Measurements from ENCODE around the gene MAT1A.

MAT1A gene

GRCh38 chr10:80289451-80290287 lies at the start of gene MAT1A:
TSS of gene MAT1A (minus strand) at chr10:80289658. CDS start at chr10:80289423, 235 bp downstream.
- no peak within 1 kb of the TSS for H3K9ac ChIP-seq (ENCODE audit: low read length in 2 of 2)
- H3K9me3 ChIP-seq (ENCODE audit: control insufficient read depth in 2 of 2, low read length in 2 of 2): no peaks in the 10 kb centered on the region
- H3K36me3 ChIP-seq (ENCODE audit: control insufficient read depth in 2 of 2, insufficient read depth in 2 of 2, low read length in 2 of 2): no peaks in the 10 kb centered on the region
- no peaks in the 10 kb centered on the region for H3K4me1 ChIP-seq (ENCODE audit: control insufficient read depth, insufficient read depth, low read length)
- no peaks in the 10 kb centered on the region for H3K27me3 ChIP-seq (ENCODE audit: control insufficient read depth in 1 of 2, insufficient read depth in 2 of 2, low read length in 2 of 2)
- H3K4me3 ChIP-seq (ENCODE audit: low read length in 2 of 2): peak within 1 kb of the TSS in 1 of 2 donors; percentile 29
- H3K27ac ChIP-seq (ENCODE audit: low read length): no peak within 1 kb of the TSS

GRCh38 chr10:80333983-80334382 lies 44.5 kb upstream of the MAT1A start:
- Histone ChIP-seq H3K9ac (ENCODE audit: low read length in 2 of 2) (no peak overlapping the region), H3K4me3 (ENCODE audit: low read length in 2 of 2) (no peak overlapping the region), H3K36me3 (ENCODE audit: control insufficient read depth in 2 of 2, insufficient read depth in 2 of 2, low read length in 2 of 2) (no peaks in the 10 kb centered on the region), H3K9me3 (ENCODE audit: control insufficient read depth in 2 of 2, low read length in 2 of 2) (no peaks in the 10 kb centered on the region), H3K4me1 (ENCODE audit: control insufficient read depth, insufficient read depth, low read length) (no peaks in the 10 kb centered on the region), H3K27me3 (ENCODE audit: control insufficient read depth in 1 of 2, insufficient read depth in 2 of 2, low read length in 2 of 2) (peaks cover 0 to 2% of the 10 kb centered on the region in 2 donors), H3K27ac (ENCODE audit: low read length) (no peak overlapping the region)

GRCh38 chr10:80324891-80325364 lies 35.5 kb upstream of the MAT1A start:
- Histone ChIP-seq H3K27ac (ENCODE audit: low read length) (no peak overlapping the region), H3K9ac (ENCODE audit: low read length in 2 of 2) (no peak overlapping the region), H3K9me3 (ENCODE audit: control insufficient read depth in 2 of 2, low read length in 2 of 2) (no peaks in the 10 kb centered on the region), H3K4me3 (ENCODE audit: low read length in 2 of 2) (no peak overlapping the region), H3K36me3 (ENCODE audit: control insufficient read depth in 2 of 2, insufficient read depth in 2 of 2, low read length in 2 of 2) (no peaks in the 10 kb centered on the region), H3K27me3 (ENCODE audit: control insufficient read depth in 1 of 2, insufficient read depth in 2 of 2, low read length in 2 of 2) (peaks cover 2 to 3% of the 10 kb centered on the region in 2 donors), H3K4me1 (ENCODE audit: control insufficient read depth, insufficient read depth, low read length) (no peaks in the 10 kb centered on the region)

GRCh38 chr10:80324086-80324485 lies 34.6 kb upstream of the MAT1A start:
- Histone ChIP-seq H3K36me3 (ENCODE audit: control insufficient read depth in 2 of 2, insufficient read depth in 2 of 2, low read length in 2 of 2) (no peaks in the 10 kb centered on the region), H3K9ac (ENCODE audit: low read length in 2 of 2) (no peak overlapping the region), H3K27me3 (ENCODE audit: control insufficient read depth in 1 of 2, insufficient read depth in 2 of 2, low read length in 2 of 2) (peaks cover 2 to 3% of the 10 kb centered on the region in 2 donors), H3K4me1 (ENCODE audit: control insufficient read depth, insufficient read depth, low read length) (no peaks in the 10 kb centered on the region), H3K9me3 (ENCODE audit: control insufficient read depth in 2 of 2, low read length in 2 of 2) (no peaks in the 10 kb centered on the region), H3K4me3 (ENCODE audit: low read length in 2 of 2) (no peak overlapping the region), H3K27ac (ENCODE audit: low read length) (no peak overlapping the region)

GRCh38 chr10:80323311-80323710 lies 33.9 kb upstream of the MAT1A start:
- no peak overlapping the region for H3K9ac ChIP-seq (ENCODE audit: low read length in 2 of 2)
- no peaks in the 10 kb centered on the region for H3K36me3 ChIP-seq (ENCODE audit: control insufficient read depth in 2 of 2, insufficient read depth in 2 of 2, low read length in 2 of 2)
- H3K27me3 ChIP-seq (ENCODE audit: control insufficient read depth in 1 of 2, insufficient read depth in 2 of 2, low read length in 2 of 2): peaks cover 0 to 2% of the 10 kb centered on the region in 2 donors
- H3K4me3 ChIP-seq (ENCODE audit: low read length in 2 of 2): no peak overlapping the region
- H3K4me1 ChIP-seq (ENCODE audit: control insufficient read depth, insufficient read depth, low read length): no peaks in the 10 kb centered on the region
- H3K27ac ChIP-seq (ENCODE audit: low read length): no peak overlapping the region
- H3K9me3 ChIP-seq (ENCODE audit: control insufficient read depth in 2 of 2, low read length in 2 of 2): no peaks in the 10 kb centered on the region

GRCh38 chr10:80322711-80323110 lies 33.3 kb upstream of the MAT1A start:
- Histone ChIP-seq H3K9ac (ENCODE audit: low read length in 2 of 2) (no peak overlapping the region), H3K27me3 (ENCODE audit: control insufficient read depth in 1 of 2, insufficient read depth in 2 of 2, low read length in 2 of 2) (peaks cover 0 to 2% of the 10 kb centered on the region in 2 donors), H3K9me3 (ENCODE audit: control insufficient read depth in 2 of 2, low read length in 2 of 2) (no peaks in the 10 kb centered on the region), H3K4me3 (ENCODE audit: low read length in 2 of 2) (no peak overlapping the region), H3K4me1 (ENCODE audit: control insufficient read depth, insufficient read depth, low read length) (no peaks in the 10 kb centered on the region), H3K27ac (ENCODE audit: low read length) (no peak overlapping the region), H3K36me3 (ENCODE audit: control insufficient read depth in 2 of 2, insufficient read depth in 2 of 2, low read length in 2 of 2) (no peaks in the 10 kb centered on the region)

- no peaks in the 10 kb centered on the region for H3K4me1 ChIP-seq (ENCODE audit: control insufficient read depth, insufficient read depth, low read length)
- H3K9ac ChIP-seq (ENCODE audit: low read length in 2 of 2): no peak overlapping the region
- H3K27ac ChIP-seq (ENCODE audit: low read length): no peak overlapping the region
- H3K27me3 ChIP-seq (ENCODE audit: control insufficient read depth in 1 of 2, insufficient read depth in 2 of 2, low read length in 2 of 2): peaks cover 0 to 2% of the 10 kb centered on the region in 2 donors
- no peak overlapping the region for H3K4me3 ChIP-seq (ENCODE audit: low read length in 2 of 2)
- peaks cover 0 to 2% of the 10 kb centered on the region in 2 donors for H3K9me3 ChIP-seq (ENCODE audit: control insufficient read depth in 2 of 2, low read length in 2 of 2)
- no peaks in the 10 kb centered on the region for H3K36me3 ChIP-seq (ENCODE audit: control insufficient read depth in 2 of 2, insufficient read depth in 2 of 2, low read length in 2 of 2)
Measured at GRCh38 chr10:80322158-80322557, 32.7 kb upstream of the MAT1A start.

- Histone ChIP-seq H3K9me3 (ENCODE audit: control insufficient read depth in 2 of 2, low read length in 2 of 2) (peaks cover 0 to 4% of the 10 kb centered on the region in 2 donors), H3K4me3 (ENCODE audit: low read length in 2 of 2) (no peak overlapping the region), H3K27me3 (ENCODE audit: control insufficient read depth in 1 of 2, insufficient read depth in 2 of 2, low read length in 2 of 2) (no peaks in the 10 kb centered on the region), H3K9ac (ENCODE audit: low read length in 2 of 2) (no peak overlapping the region), H3K36me3 (ENCODE audit: control insufficient read depth in 2 of 2, insufficient read depth in 2 of 2, low read length in 2 of 2) (no peaks in the 10 kb centered on the region), H3K4me1 (ENCODE audit: control insufficient read depth, insufficient read depth, low read length) (no peaks in the 10 kb centered on the region), H3K27ac (ENCODE audit: low read length) (no peak overlapping the region)
Measured at GRCh38 chr10:80321183-80321582, 31.7 kb upstream of the MAT1A start.

GRCh38 chr10:80320377-80320776 lies 30.9 kb upstream of the MAT1A start:
- Histone ChIP-seq H3K9ac (ENCODE audit: low read length in 2 of 2) (no peak overlapping the region), H3K9me3 (ENCODE audit: control insufficient read depth in 2 of 2, low read length in 2 of 2) (peaks cover 0 to 4% of the 10 kb centered on the region in 2 donors), H3K36me3 (ENCODE audit: control insufficient read depth in 2 of 2, insufficient read depth in 2 of 2, low read length in 2 of 2) (no peaks in the 10 kb centered on the region), H3K4me1 (ENCODE audit: control insufficient read depth, insufficient read depth, low read length) (no peaks in the 10 kb centered on the region), H3K4me3 (ENCODE audit: low read length in 2 of 2) (no peak overlapping the region), H3K27ac (ENCODE audit: low read length) (no peak overlapping the region), H3K27me3 (ENCODE audit: control insufficient read depth in 1 of 2, insufficient read depth in 2 of 2, low read length in 2 of 2) (no peaks in the 10 kb centered on the region)

GRCh38 chr10:80319725-80320290 lies 30.4 kb upstream of the MAT1A start:
- H3K4me1 ChIP-seq (ENCODE audit: control insufficient read depth, insufficient read depth, low read length): no peaks in the 10 kb centered on the region
- peaks cover 0 to 4% of the 10 kb centered on the region in 2 donors for H3K9me3 ChIP-seq (ENCODE audit: control insufficient read depth in 2 of 2, low read length in 2 of 2)
- H3K27ac ChIP-seq (ENCODE audit: low read length): no peak overlapping the region
- no peaks in the 10 kb centered on the region for H3K36me3 ChIP-seq (ENCODE audit: control insufficient read depth in 2 of 2, insufficient read depth in 2 of 2, low read length in 2 of 2)
- H3K9ac ChIP-seq (ENCODE audit: low read length in 2 of 2): no peak overlapping the region
- H3K4me3 ChIP-seq (ENCODE audit: low read length in 2 of 2): no peak overlapping the region
- no peaks in the 10 kb centered on the region for H3K27me3 ChIP-seq (ENCODE audit: control insufficient read depth in 1 of 2, insufficient read depth in 2 of 2, low read length in 2 of 2)

- no peaks in the 10 kb centered on the region for H3K36me3 ChIP-seq (ENCODE audit: control insufficient read depth in 2 of 2, insufficient read depth in 2 of 2, low read length in 2 of 2)
- no peaks in the 10 kb centered on the region for H3K27me3 ChIP-seq (ENCODE audit: control insufficient read depth in 1 of 2, insufficient read depth in 2 of 2, low read length in 2 of 2)
- H3K9me3 ChIP-seq (ENCODE audit: control insufficient read depth in 2 of 2, low read length in 2 of 2): peaks cover 0 to 4% of the 10 kb centered on the region in 2 donors
- H3K9ac ChIP-seq (ENCODE audit: low read length in 2 of 2): no peak overlapping the region
- no peaks in the 10 kb centered on the region for H3K4me1 ChIP-seq (ENCODE audit: control insufficient read depth, insufficient read depth, low read length)
- no peak overlapping the region for H3K4me3 ChIP-seq (ENCODE audit: low read length in 2 of 2)
- H3K27ac ChIP-seq (ENCODE audit: low read length): no peak overlapping the region
Measured at GRCh38 chr10:80319318-80319717, 29.9 kb upstream of the MAT1A start.

All from stomach smooth muscle (tissue), 2 donors.